Fibroblast of peridontal ligament (primary cell): Measurements from ENCODE around the gene WWC1.

ENCODE experiments used
- DNase-seq: peaks from one replicate; pipeline ENCODE4 v3.0.0-alpha.2; 2010; ENCODE audit errors: extremely low read depth

WWC1 gene

DNA sequence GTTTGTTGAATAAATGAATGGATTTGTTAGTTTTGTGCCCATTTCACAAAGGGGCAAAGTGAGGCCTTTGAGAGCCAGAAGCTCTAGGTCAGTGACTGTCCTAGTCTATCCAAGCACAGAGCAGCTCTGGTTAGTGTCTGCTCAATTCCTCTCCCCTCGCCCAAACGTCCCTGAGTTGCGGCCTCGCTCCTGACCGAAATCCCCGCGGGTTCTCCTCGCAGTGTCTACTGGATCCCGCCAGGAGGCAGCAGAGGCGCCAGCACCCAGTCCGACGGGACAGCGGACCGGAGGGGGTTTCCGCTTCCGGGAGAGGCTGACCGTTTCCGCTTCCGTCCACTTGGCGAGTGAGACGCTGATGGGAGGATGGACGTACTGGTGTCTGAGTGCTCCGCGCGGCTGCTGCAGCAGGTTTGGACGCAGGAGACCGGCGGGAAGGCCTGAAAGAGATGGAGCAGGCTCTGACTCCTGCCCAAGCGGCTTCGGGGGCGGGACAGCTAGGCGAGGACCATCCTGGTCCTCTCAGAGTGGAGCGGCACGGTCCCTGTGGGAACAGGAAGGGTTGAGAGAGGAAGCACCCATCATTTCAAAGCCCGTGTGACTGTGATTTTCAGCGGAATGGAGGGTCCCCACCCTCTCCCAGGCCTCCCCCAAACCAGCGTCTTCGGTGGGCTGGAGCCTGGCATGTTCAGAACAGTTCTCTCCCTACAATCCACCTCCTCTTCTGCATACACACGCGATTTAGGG, 194.9 kb downstream of the WWC1 start, which contains the start of gene RARS1:
TSS of gene RARS1 (plus strand) at position 336 of the 744 bp plus-strand sequence. CDS start at position 364, 28 bp downstream.
- DNase-seq, result peak; percentile 92

DNA sequence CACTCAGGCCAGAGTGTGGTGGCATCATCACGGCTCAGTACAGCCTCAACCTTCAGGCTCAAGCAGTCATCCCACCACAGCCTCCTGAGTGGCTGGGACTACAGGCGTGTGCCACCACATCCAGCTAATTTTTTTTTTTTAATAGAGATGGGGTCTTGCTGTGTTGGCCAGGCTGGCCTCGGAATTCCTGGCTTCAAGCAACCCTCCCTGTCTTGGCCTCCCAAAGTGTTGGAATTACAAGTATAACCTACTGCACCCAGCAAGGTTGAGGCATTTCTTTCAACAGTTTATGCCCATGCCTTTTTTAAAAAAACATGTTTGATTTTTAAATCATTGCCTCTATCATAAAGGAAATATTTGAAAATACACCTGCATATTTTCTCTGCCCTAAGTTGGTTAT, 197.6 kb downstream of the WWC1 start:
- no peak for DNase-seq

GRCh38 chr5:168494057-168494555, 202.7 kb downstream of the WWC1 start:
- DNase-seq, result no peak

GRCh38 chr5:168502563-168503237, 211.3 kb downstream of the WWC1 start:
- no peak for DNase-seq

- DNase-seq, result peak; percentile 3
These were observed 222.5 kb downstream of the WWC1 start for GRCh38 chr5:168513861-168514428.
